ENCODE results near the gene LZIC. TPM values are rescaled to one million over a fixed set of nuclear protein-coding genes. Genes with fewer than 3 reads are reported as not detected.

LZIC gene
- total and polyA plus RNA-seq, 2 of the 8 experiments (the other 6 are each of a cell fraction or from before 2014, with no cell fraction given): 4.8 to 20.3 TPM

DNA sequence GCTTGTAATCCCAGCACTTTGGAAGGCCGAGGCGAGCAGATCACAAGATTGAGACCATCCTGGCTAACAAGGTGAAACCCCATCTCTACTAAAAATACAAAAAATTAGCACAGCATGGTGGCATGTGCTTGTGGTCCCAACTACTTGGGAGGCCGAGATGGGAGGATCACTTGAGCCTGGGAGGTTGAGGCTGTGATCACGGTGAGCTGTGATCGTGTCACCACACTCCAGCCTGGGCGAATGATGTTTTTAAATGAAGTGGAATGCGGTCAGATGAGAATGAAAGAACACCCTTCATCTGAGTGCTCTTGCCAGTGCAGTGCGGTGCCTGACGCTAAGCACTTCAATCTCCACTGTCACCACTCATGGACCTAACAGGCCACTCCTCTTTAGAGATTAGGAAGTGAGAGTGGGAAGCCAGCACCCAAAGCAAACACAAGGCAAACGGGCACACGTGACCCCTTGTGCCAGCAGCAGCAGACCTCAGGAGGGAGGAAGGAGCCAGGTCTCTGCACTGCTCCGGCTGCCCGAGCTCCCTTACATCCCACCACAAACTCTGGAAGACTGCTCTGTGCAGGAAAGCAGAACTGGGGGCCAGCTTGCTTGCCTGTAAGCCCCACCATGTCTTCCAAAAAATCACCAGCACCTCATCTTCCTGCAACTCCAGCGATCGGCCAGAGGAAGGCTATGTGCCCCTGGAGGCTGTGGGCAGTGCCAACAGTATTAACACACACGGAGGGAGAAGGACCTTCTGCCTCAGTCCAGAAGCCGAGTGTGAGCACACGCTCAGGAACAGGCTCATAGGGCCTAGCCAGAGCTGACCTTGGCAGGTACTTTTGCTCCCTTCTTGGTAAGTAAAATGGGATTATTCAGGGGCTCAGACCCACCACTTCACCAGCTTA, 42.8 kb downstream of the LZIC start:
- ChIA-PET CTCF (ENCODE audit: partially characterized antibody) (interaction anchor here (0.6 to 1.9 kb wide), 7 partner anchors 9 to 253 kb away, joined by 3 to 10 read pairs (median 3); partner anchors contain the start of genes LZIC and NMNAT1), POLR2A (ENCODE audit: partially characterized antibody) (interaction anchor here (3.1 kb wide), 1 partner anchor 11 kb away, joined by 19 read pairs; no protein-coding TSS in a partner anchor)
- no peaks in the 10 kb centered on the region for H3K23me2 ChIP-seq (ENCODE audit: low read depth, low read length)
- no peak overlapping the region for H2BK20ac ChIP-seq (ENCODE audit: low read length)
- 87% methylated on average over 18 of the region's 18 CpGs; no CpG with 5 or more reads in 1 of the 2 experiments for WGBS, 2 experiments (ENCODE audit: extremely low coverage in 1 of 2, insufficient coverage in 1 of 2, insufficient read length in 1 of 2, insufficient replicate concordance in 2 of 2, low coverage in 1 of 2, low lambda C conversion rate in 2 of 2, missing lambda C conversion rate in 1 of 2)
- peak overlapping the region; percentile 47 for H3K4ac ChIP-seq (replicated peaks; ENCODE audit: insufficient read length, low read depth, low read length)
- H3K14ac ChIP-seq (ENCODE audit: insufficient read length): no peak overlapping the region
- no peak overlapping the region for H3K4me3 ChIP-seq (ENCODE audit: extremely low read depth in 1 of 4, insufficient read depth in 2 of 4, low read depth in 3 of 4, low read length in 4 of 4)
- no peak overlapping the region for H3K9ac ChIP-seq (replicated peaks in 1 of 4; ENCODE audit: extremely low read depth in 1 of 4, low read depth in 3 of 4, low read length in 3 of 4)
- H3K23ac ChIP-seq (ENCODE audit: insufficient read length): no peak overlapping the region
- H4K8ac ChIP-seq (ENCODE audit: extremely low read depth, insufficient read depth, low read length): peak overlapping the region; percentile 60; the same call in 1 of the 2 replicates
- H4K20me1 ChIP-seq (replicated peaks in 1 of 2; ENCODE audit: control insufficient read depth in 1 of 2, insufficient read depth in 2 of 2, low read length in 2 of 2): peaks cover 0 to 5% of the 10 kb centered on the region in 2 experiments
- H2BK5ac ChIP-seq (ENCODE audit: low read depth, low read length): no peak overlapping the region
- H2BK120ac ChIP-seq (replicated peaks; ENCODE audit: low read depth, low read length): no peak overlapping the region
- DNase-seq (ENCODE audit: low read depth in 1 of 2, low spot score in 2 of 2) (no peak), FAIRE-seq (no peak)
- peak overlapping the region; percentile 62; the same call in 1 of the 2 replicates for H2BK12ac ChIP-seq (ENCODE audit: low read depth, low read length)
- no peak overlapping the region for H2AK5ac ChIP-seq (ENCODE audit: low read depth, low read length)
- H3K56ac ChIP-seq (replicated peaks; ENCODE audit: insufficient read length, low read depth, low read length): no peak overlapping the region
- no peaks in the 10 kb centered on the region; a peak in 1 of 7 replicates for H3K4me1 ChIP-seq (replicated peaks in 1 of 4; ENCODE audit: control insufficient read depth in 3 of 4, insufficient read depth in 4 of 4, low read length in 3 of 4)
- no peak overlapping the region for H2AFZ ChIP-seq (ENCODE audit: low read length)
- H4K5ac ChIP-seq (ENCODE audit: insufficient read length, low read depth, low read length): no peak overlapping the region
- H3K36me3 ChIP-seq (ENCODE audit: control insufficient read depth in 2 of 4, insufficient read depth in 4 of 4, low read length in 3 of 4): no peaks in the 10 kb centered on the region
- no peak overlapping the region for H3K18ac ChIP-seq (ENCODE audit: extremely low read depth, low read length)
- no peak overlapping the region for H2BK15ac ChIP-seq (ENCODE audit: low read length)
- no peak overlapping the region for H3K27ac ChIP-seq (ENCODE audit: low read depth, low read length)
- no peaks in the 10 kb centered on the region for H3K9me3 ChIP-seq (ENCODE audit: insufficient read depth in 2 of 2, low read depth in 1 of 2, low read length in 1 of 2)
- H3K27me3 ChIP-seq (replicated peaks in 1 of 4; ENCODE audit: control insufficient read depth in 3 of 4, extremely low read depth in 1 of 4, insufficient read depth in 3 of 4, low read length in 3 of 4): no peaks in the 10 kb centered on the region
- H3K4me2 ChIP-seq (ENCODE audit: insufficient read depth in 1 of 2, low read depth in 2 of 2, low read length in 2 of 2): no peak overlapping the region
- peaks cover 3% of the 10 kb centered on the region; the same call in 1 of the 2 replicates for H3K79me1 ChIP-seq (ENCODE audit: low read depth, low read length)
- no peak overlapping the region for H4K91ac ChIP-seq (replicated peaks; ENCODE audit: insufficient read length, low read length)
- peaks cover 0 to 15% of the 10 kb centered on the region in 2 experiments; a peak in 1 of 4 replicates for H3K79me2 ChIP-seq (ENCODE audit: control insufficient read depth in 1 of 2, insufficient read depth in 2 of 2, low read length in 2 of 2)
- TF ChIP-seq RFX5 (IDR thresholded peaks at IDR 0.05; ENCODE audit: borderline replicate concordance, low read depth, low read length) (no peak), TCF12 (IDR thresholded peaks at IDR 0.05; ENCODE audit: low read depth, low read length) (no peak), YY1 (IDR thresholded peaks at IDR 0.05; ENCODE audit: low read depth, low read length) (no peak), SAP30 (IDR thresholded peaks at IDR 0.05; ENCODE audit: insufficient read depth, insufficient replicate concordance, low read length) (no peak), POLR2A (IDR thresholded peaks at IDR 0.05; ENCODE audit: control extremely low read depth in 1 of 2, low read depth in 2 of 2, low read length in 2 of 2) (no peak), EP300 (IDR thresholded peaks at IDR 0.05; ENCODE audit: borderline replicate concordance in 1 of 2, low read depth in 2 of 2, low read length in 2 of 2) (no peak), NANOG (IDR thresholded peaks at IDR 0.05; ENCODE audit: insufficient read depth, low read depth, low read length, poor library complexity, severe bottlenecking) (no peak), CHD1 (IDR thresholded peaks at IDR 0.05; ENCODE audit: low read depth, low read length) (no peak), GTF2F1 (IDR thresholded peaks at IDR 0.05; ENCODE audit: borderline replicate concordance, low read depth, low read length) (no peak)
- TF ChIP-seq, protein P1, sequence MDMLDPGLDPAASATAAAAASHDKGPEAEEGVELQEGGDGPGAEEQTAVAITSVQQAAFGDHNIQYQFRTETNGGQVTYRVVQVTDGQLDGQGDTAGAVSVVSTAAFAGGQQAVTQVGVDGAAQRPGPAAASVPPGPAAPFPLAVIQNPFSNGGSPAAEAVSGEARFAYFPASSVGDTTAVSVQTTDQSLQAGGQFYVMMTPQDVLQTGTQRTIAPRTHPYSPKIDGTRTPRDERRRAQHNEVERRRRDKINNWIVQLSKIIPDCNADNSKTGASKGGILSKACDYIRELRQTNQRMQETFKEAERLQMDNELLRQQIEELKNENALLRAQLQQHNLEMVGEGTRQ (IDR thresholded peaks at IDR 0.05; ENCODE audit: low read length): no peak
